ENCODE data around the gene DAD1. TPM values are rescaled to one million over a fixed set of nuclear protein-coding genes. Genes with fewer than 3 reads are reported as not detected.
A peak's percentile ranks its signal among the peaks of the same experiment; 100 is the strongest.
"Not testable (repeated sequence)": the region's sequence is repeated elsewhere in the genome, so short reads cannot be mapped to it uniquely, and the experiment has no call there.

Gene DAD1
- total RNA-seq, 1 donor from 2014 or later: 389 TPM

DNA sequence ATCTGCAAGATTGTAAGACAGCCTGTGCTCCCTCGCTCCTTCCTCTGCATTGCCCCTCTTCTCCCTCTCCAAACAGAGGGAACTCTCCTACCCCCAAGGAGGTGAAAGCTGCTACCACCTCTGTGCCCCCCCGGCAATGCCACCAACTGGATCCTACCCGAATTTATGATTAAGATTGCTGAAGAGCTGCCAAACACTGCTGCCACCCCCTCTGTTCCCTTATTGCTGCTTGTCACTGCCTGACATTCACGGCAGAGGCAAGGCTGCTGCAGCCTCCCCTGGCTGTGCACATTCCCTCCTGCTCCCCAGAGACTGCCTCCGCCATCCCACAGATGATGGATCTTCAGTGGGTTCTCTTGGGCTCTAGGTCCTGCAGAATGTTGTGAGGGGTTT is 37.4 kb downstream of the DAD1 start:
- no peak for DNase-seq

GRCh38 chr14:22549981-22550673 is 38.9 kb downstream of the DAD1 start:
- peak; percentile 67 for DNase-seq

DNA sequence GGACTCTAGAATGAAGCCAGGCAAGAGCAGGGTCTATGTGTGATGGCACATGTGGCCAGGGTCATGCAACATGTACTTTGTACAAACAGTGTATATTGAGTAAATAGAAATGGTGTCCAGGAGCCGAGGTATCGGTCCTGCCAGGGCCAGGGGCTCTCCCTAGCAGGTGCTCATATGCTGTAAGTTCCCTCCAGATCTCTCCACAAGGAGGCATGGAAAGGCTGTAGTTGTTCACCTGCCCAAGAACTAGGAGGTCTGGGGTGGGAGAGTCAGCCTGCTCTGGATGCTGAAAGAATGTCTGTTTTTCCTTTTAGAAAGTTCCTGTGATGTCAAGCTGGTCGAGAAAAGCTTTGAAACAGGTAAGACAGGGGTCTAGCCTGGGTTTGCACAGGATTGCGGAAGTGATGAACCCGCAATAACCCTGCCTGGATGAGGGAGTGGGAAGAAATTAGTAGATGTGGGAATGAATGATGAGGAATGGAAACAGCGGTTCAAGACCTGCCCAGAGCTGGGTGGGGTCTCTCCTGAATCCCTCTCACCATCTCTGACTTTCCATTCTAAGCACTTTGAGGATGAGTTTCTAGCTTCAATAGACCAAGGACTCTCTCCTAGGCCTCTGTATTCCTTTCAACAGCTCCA is 39.6 kb downstream of the DAD1 start:
- no peak for DNase-seq

DNA sequence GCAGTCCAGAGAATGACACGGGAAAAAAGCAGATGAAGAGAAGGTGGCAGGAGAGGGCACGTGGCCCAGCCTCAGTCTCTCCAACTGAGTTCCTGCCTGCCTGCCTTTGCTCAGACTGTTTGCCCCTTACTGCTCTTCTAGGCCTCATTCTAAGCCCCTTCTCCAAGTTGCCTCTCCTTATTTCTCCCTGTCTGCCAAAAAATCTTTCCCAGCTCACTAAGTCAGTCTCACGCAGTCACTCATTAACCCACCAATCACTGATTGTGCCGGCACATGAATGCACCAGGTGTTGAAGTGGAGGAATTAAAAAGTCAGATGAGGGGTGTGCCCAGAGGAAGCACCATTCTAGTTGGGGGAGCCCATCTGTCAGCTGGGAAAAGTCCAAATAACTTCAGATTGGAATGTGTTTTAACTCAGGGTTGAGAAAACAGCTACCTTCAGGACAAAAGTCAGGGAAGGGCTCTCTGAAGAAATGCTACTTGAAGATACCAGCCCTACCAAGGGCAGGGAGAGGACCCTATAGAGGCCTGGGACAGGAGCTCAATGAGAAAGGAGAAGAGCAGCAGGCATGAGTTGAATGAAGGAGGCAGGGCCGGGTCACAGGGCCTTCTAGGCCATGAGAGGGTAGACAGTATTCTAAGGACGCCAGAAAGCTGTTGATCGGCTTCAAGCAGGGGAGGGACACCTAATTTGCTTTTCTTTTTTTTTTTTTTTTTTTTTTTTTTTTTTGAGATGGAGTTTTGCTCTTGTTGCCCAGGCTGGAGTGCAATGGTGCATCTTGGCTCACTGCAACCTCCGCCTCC is 40.9 kb downstream of the DAD1 start:
- no peak for DNase-seq

DNA sequence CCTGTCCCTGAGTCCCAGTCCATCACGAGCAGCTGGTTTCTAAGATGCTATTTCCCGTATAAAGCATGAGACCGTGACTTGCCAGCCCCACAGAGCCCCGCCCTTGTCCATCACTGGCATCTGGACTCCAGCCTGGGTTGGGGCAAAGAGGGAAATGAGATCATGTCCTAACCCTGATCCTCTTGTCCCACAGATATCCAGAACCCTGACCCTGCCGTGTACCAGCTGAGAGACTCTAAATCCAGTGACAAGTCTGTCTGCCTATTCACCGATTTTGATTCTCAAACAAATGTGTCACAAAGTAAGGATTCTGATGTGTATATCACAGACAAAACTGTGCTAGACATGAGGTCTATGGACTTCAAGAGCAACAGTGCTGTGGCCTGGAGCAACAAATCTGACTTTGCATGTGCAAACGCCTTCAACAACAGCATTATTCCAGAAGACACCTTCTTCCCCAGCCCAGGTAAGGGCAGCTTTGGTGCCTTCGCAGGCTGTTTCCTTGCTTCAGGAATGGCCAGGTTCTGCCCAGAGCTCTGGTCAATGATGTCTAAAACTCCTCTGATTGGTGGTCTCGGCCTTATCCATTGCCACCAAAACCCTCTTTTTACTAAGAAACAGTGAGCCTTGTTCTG is 41.6 kb downstream of the DAD1 start:
- peak; percentile 74 for DNase-seq

GRCh38 chr14:22546722-22547071 is 42.3 kb downstream of the DAD1 start:
- no peak for DNase-seq

GRCh38 chr14:22545842-22546721 is 42.9 kb downstream of the DAD1 start:
- DNase-seq: peak; percentile 91

GRCh38 chr14:22544881-22545420 is 44.1 kb downstream of the DAD1 start:
- DNase-seq: no peak

- DNase-seq: no peak
Measured at GRCh38 chr14:22544406-22544805, 44.6 kb downstream of the DAD1 start.

- DNase-seq: not testable (repeated sequence)
Measured at GRCh38 chr14:22543570-22544357, 45.3 kb downstream of the DAD1 start.

DNA sequence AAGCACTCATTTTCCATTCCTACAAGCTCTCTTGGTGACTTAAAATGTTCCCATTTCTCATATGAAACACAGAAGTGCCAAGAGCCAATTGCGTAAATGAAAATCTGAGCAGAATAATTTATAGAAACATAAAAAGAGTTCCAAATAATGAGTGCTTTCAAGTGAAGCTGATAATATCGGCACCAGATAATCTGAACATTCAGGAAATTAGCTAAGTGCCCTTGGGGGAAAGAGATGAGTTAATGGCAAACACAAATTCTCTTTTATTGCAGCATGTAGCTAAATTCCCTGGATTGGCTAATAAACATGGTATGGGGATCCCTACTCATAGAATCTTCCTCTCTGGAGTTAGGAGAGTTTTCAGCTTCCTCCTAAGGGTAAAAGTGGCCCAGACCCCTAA is 46.7 kb downstream of the DAD1 start:
- DNase-seq: no peak

DNA sequence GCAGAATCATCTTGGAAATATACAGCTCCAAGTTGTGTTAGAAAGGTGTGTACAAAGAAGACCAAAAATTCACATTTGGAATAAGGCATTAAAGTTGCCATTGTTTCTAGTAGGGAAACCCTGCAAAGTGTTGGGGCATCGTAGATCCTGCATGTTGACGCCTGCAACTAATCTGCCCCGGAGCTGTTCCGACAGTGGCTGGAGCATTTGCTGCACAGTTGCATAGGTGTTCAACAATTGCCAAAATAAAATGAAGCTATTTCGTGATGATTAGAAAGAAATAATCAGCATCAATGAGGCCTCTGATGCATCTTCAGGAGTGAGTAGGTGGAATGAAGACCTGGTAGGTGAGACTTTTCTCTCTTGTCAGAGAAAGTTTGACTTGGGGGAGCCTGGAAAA is 47.3 kb downstream of the DAD1 start:
- DNase-seq: no peak

GRCh38 chr14:22540811-22541360 is 48.1 kb downstream of the DAD1 start:
- DNase-seq: no peak

- no peak for DNase-seq
Measured at GRCh38 chr14:22540293-22540692, 48.7 kb downstream of the DAD1 start.

DNA sequence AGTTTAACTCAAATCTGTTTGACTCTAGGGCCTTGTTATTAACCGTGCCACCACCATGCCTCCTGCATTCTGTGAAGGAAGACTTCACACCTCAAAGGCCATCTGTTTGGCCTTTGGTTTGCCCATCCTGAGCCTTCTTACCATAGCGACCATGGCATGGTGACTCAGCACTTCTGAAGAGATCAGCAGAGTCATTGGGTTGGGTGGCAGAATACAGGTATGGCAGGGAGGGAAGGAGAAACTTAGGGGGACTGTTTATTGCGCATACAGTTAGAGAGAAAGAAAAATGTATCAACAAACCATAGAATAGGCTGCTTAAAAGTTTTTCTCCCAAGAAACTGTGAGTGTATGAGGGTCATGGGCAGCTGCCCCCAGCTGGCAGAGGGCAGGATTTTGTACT is 49.2 kb downstream of the DAD1 start:
- DNase-seq: no peak

DNA sequence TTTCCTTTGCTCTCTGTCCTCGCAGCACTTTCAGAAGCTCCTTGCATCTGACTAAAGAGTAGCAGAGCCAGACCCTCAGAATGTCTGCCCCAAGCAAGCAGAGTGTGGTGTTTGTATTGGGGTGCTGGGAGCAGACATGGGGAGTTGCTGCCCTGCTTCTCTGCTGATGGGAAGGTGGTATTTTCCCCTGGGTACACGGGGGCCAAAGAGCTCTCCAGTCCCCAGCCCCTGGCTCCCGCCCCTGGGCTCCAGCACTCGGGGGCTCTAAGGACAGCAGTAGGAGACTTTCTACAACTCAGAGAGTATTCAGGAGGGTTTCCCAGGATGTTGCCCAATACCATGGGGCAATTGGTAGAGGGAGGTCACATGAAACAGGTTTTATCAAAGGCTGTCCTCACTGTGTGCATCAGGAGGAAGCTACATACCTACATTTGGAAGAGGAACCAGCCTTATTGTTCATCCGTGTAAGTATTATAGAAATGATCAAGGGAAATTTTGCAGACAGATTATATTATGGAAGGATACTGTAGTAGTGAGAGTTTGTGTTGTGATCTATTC is 50.3 kb downstream of the DAD1 start:
- no peak for DNase-seq

DNA sequence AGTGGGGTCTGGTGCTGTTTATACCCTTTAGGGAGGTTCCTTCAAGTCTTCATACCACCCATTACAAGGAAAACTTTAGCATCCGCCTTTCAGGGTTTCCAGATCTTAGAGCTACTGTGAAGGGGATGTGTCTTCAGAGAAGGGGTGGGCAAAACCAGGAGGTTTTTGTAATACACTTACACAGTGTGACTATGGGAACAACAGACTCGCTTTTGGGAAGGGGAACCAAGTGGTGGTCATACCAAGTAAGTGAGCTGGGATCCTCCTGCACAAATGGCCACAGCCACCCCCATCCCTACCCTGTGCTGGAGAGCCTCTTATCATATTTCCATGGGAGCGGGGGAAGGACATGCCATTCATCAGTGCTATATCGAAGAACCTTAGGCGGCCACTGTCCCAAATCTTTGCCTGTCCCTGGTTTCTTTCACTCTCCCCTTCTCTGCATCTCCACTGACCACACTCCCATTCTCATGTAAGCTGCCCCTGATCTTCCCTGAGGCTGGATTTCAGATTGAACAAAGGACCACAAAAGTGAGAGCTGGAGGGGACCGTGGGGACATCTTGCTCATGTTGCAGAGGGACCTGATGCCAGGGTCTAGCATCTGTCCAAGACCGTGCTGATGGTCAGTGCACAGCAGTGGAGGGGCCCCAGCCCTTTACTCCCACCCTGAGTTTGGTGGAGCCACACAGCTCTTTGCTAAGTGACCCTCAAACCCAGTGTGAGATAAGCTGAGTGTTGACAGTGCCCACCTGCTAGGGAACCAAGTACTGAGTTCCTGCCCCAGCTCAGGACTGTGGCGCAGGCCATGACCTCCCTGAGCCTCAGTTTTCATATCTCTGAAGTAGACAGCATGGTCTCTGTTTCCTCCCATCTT is 51.4 kb downstream of the DAD1 start:
- DNase-seq: no peak

GRCh38 chr14:22536853-22537338 is 52.1 kb downstream of the DAD1 start:
- peak; percentile 99 for DNase-seq

- no peak for DNase-seq
Measured at GRCh38 chr14:22535916-22536315, 53.1 kb downstream of the DAD1 start.
